Measurements from ENCODE around the gene COL11A2.
"Not testable (repeated sequence)": the region's sequence is repeated elsewhere in the genome, so short reads cannot be mapped to it uniquely, and the experiment has no call there.

Gene COL11A2
- total RNA-seq: 2.3 to 3.1 (median 2.8) reads per million in 3 donors

DNA sequence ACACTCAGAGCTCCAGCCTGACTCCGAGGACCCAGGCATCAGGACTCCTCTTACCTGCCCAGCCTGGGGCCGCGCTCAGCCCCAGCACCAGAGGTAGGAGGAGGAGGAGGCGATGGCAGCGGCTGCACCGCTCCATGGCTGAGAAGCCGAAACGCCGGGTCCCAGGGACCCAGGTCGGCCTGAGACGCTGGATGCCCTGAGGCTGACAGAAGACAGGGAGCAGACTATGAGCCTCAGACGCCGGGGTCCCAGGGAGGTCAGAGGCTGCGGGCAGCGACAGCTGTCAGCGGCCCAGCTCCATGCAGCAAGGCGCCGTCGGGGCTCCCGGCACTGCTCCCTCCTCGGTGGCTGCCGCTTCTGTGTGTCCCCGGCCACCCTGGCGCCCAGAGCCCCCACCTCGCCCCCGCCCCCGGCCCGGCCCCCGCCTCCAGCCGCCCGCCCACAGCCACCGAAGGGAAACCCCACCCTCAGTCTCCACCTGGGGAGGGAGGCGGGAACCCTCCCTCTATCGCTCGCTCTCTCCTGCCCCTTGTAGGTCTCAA lies at the start of gene COL11A2:
Gene COL11A2 (minus strand): TSS at position 363 of the 542 bp plus-strand sequence. CDS start 227 bp downstream, at position 136.
- H3K27ac ChIP-seq (ENCODE audit: insufficient read depth, low read length, poor library complexity, severe bottlenecking): peak within 1 kb of the TSS; percentile 3

DNA sequence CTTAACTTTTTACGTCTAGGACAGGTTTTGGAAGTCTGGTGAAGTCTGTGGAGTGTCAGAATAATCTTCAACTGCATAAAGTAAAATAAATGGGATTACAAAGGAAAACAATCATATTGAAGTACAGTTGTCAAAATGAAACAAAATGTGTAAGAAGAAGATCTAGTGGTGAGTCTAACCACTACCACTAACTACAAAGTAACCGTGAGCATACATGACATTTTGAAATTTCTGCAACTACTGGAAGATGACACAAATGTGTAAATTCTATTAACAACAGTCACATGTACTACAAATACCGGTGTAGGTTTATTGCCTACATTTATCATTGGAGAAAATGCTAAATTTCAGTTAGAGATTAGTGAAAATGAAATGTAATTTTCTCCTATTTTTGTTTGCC lies 49.7 kb upstream of the COL11A2 start:
- no peaks in the 10 kb centered on the region for H3K36me3 ChIP-seq (ENCODE audit: control insufficient read depth, insufficient read depth, low read length)
- no peak for DNase-seq
- no peaks in the 10 kb centered on the region for H3K4me1 ChIP-seq (ENCODE audit: control insufficient read depth, insufficient read depth, low read length, poor library complexity, severe bottlenecking)
- H3K27me3 ChIP-seq (replicated peaks; ENCODE audit: control insufficient read depth, insufficient read depth, low read length, poor library complexity, severe bottlenecking): no peaks in the 10 kb centered on the region
- no peak overlapping the region for H3K27ac ChIP-seq (ENCODE audit: insufficient read depth, low read length, poor library complexity, severe bottlenecking)
- H3K9me3 ChIP-seq (ENCODE audit: control insufficient read depth, low read length): no peaks in the 10 kb centered on the region
- no peak overlapping the region for H3K4me3 ChIP-seq (ENCODE audit: insufficient read depth, low read depth, low read length, poor library complexity, severe bottlenecking)

More for the DNA sequence above, at the start of gene COL11A2:
- Histone ChIP-seq H3K4me1 (ENCODE audit: control insufficient read depth, insufficient read depth, low read length, poor library complexity, severe bottlenecking) (peaks cover 14% of the 10 kb centered on the region), H3K36me3 (ENCODE audit: control insufficient read depth, insufficient read depth, low read length) (peaks cover 30% of the 10 kb centered on the region), H3K9me3 (ENCODE audit: control insufficient read depth, low read length) (no peaks in the 10 kb centered on the region), H3K27me3 (replicated peaks; ENCODE audit: control insufficient read depth, insufficient read depth, low read length, poor library complexity, severe bottlenecking) (peaks cover 16% of the 10 kb centered on the region), H3K4me3 (ENCODE audit: insufficient read depth, low read depth, low read length, poor library complexity, severe bottlenecking) (peak within 1 kb of the TSS; percentile 48)
- DNase-seq: peak in 1 of 3 donors; percentile 17

DNA sequence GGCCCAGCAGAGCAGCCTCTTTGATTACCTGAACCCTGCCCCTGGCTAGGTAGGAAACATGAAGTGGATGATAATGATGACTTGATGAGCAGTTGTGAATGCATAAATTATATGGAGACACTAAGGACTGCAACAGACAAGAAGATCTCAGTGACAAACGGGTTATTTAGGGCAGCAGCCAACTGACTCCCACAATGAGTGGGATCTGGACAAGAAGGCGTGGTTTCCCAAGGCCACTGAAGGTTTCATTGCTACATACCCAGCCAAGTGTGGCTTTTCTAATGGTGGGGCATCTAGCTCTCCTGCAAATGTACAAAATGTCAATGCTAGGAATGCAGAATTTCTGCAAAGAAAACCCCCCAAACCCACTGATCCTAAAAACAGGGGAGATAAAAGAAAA lies 45.5 kb upstream of the COL11A2 start:
- Histone ChIP-seq H3K27ac (ENCODE audit: insufficient read depth, low read length, poor library complexity, severe bottlenecking) (no peak overlapping the region), H3K4me1 (ENCODE audit: control insufficient read depth, insufficient read depth, low read length, poor library complexity, severe bottlenecking) (no peaks in the 10 kb centered on the region), H3K27me3 (replicated peaks; ENCODE audit: control insufficient read depth, insufficient read depth, low read length, poor library complexity, severe bottlenecking) (peaks cover 3% of the 10 kb centered on the region), H3K4me3 (ENCODE audit: insufficient read depth, low read depth, low read length, poor library complexity, severe bottlenecking) (no peak overlapping the region), H3K9me3 (ENCODE audit: control insufficient read depth, low read length) (no peaks in the 10 kb centered on the region), H3K36me3 (ENCODE audit: control insufficient read depth, insufficient read depth, low read length) (no peaks in the 10 kb centered on the region)
- no peak for DNase-seq

DNA sequence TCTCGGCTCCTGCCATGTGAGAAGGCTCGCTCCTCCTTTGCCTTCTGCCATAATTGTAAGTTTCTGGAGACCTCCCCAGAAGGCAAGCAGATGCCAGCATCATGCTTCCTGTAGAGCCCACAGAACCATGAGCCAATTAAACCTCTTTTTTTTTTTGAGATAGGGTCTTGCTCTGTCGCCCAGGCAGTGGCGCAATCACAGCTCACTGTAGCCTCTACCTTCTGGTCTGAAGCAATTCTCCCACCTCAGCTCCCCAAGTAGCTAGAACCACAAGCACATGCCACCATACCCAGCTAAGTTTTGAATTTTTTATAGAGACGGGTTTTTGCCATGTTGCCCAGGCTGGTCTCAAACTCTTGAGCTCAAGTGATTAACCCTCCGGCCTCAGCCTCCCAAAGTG lies 44.6 kb upstream of the COL11A2 start:
- no peaks in the 10 kb centered on the region for H3K9me3 ChIP-seq (ENCODE audit: control insufficient read depth, low read length)
- peaks cover 3% of the 10 kb centered on the region for H3K27me3 ChIP-seq (replicated peaks; ENCODE audit: control insufficient read depth, insufficient read depth, low read length, poor library complexity, severe bottlenecking)
- no peak overlapping the region for H3K27ac ChIP-seq (ENCODE audit: insufficient read depth, low read length, poor library complexity, severe bottlenecking)
- H3K4me3 ChIP-seq (ENCODE audit: insufficient read depth, low read depth, low read length, poor library complexity, severe bottlenecking): no peak overlapping the region
- DNase-seq: no peak
- H3K36me3 ChIP-seq (ENCODE audit: control insufficient read depth, insufficient read depth, low read length): no peaks in the 10 kb centered on the region
- no peaks in the 10 kb centered on the region for H3K4me1 ChIP-seq (ENCODE audit: control insufficient read depth, insufficient read depth, low read length, poor library complexity, severe bottlenecking)

DNA sequence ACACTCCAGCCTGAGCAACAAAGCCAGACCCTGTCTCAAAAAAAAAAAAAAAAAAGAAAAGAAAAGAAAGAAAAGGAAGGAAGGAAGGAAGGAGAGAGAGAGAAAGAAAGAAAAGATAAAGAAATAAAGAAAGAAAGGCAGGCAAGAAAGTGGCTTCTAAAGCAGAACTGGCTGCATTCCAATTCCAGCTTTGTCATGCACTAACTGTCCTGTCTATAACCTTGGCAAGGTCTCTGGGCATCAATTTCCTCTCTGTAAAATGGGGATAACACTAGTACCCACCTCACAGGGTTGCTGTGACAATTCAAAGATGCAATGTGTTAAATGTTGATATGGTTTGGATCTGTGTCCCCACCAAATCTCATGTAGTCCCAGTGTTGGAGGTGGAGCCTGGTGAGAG lies 44.1 kb upstream of the COL11A2 start:
- Histone ChIP-seq H3K27ac (ENCODE audit: insufficient read depth, low read length, poor library complexity, severe bottlenecking) (no peak overlapping the region), H3K4me3 (ENCODE audit: insufficient read depth, low read depth, low read length, poor library complexity, severe bottlenecking) (no peak overlapping the region), H3K27me3 (replicated peaks; ENCODE audit: control insufficient read depth, insufficient read depth, low read length, poor library complexity, severe bottlenecking) (peaks cover 3% of the 10 kb centered on the region), H3K36me3 (ENCODE audit: control insufficient read depth, insufficient read depth, low read length) (no peaks in the 10 kb centered on the region), H3K4me1 (ENCODE audit: control insufficient read depth, insufficient read depth, low read length, poor library complexity, severe bottlenecking) (no peaks in the 10 kb centered on the region), H3K9me3 (ENCODE audit: control insufficient read depth, low read length) (no peaks in the 10 kb centered on the region)
- DNase-seq: no peak

DNA sequence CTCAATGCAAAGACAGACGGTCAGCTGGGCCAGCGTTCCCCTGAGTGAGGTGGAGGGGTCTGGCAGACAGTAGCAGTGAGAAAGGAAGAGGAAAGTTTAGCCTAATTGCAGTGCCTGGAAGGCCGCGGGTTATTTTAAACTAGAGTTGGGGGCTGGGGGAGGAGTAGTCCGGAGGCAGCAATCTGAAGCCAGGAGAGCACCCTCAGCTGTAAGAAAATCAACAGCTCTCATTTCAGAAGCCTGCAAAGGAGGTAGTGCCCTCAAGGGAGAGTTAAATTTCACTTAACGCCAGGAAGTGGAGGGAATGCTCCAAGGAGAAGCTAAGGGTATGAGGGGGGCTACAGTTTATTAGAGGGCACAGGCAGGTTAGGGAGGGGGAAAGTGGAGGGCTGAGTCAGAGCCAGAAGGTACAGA lies 43.0 kb upstream of the COL11A2 start:
- Histone ChIP-seq H3K27ac (ENCODE audit: insufficient read depth, low read length, poor library complexity, severe bottlenecking) (no peak overlapping the region), H3K27me3 (replicated peaks; ENCODE audit: control insufficient read depth, insufficient read depth, low read length, poor library complexity, severe bottlenecking) (peaks cover 3% of the 10 kb centered on the region), H3K9me3 (ENCODE audit: control insufficient read depth, low read length) (no peaks in the 10 kb centered on the region), H3K36me3 (ENCODE audit: control insufficient read depth, insufficient read depth, low read length) (no peaks in the 10 kb centered on the region), H3K4me1 (ENCODE audit: control insufficient read depth, insufficient read depth, low read length, poor library complexity, severe bottlenecking) (no peaks in the 10 kb centered on the region), H3K4me3 (ENCODE audit: insufficient read depth, low read depth, low read length, poor library complexity, severe bottlenecking) (no peak overlapping the region)
- DNase-seq: no peak

DNA sequence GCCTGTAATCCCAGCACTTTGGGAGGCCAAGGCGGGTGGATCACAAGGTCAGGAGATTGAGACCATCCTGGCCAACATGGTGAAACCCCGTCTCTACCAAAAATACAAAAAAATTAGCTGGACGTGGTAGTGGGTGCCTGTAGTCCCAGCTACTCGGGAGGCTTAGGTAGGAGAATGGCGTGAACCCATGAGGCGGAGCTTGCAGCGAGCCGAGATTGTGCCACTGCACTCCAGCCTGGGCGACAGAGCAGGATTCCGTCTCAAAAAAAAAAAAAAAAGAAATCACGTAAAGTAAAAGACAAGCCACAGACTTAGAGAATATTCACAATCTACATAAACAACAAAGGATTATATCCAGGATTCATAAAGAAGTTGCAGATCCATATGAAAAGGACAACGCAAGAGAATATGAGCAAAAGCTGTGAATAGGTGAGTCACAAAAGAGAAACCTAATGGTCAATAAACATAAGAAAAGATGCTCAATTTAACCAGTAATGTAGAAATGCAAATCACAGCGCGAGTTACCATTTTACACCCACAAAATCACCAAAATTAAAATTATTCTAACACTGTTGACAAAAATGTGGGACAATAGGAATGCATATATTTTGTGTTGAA lies 34.3 kb upstream of the COL11A2 start:
- not testable (repeated sequence) for H3K27me3 ChIP-seq (replicated peaks; ENCODE audit: control insufficient read depth, insufficient read depth, low read length, poor library complexity, severe bottlenecking); H3K9me3 ChIP-seq (ENCODE audit: control insufficient read depth, low read length); H3K27ac ChIP-seq (ENCODE audit: insufficient read depth, low read length, poor library complexity, severe bottlenecking); H3K4me3 ChIP-seq (ENCODE audit: insufficient read depth, low read depth, low read length, poor library complexity, severe bottlenecking); H3K36me3 ChIP-seq (ENCODE audit: control insufficient read depth, insufficient read depth, low read length); H3K4me1 ChIP-seq (ENCODE audit: control insufficient read depth, insufficient read depth, low read length, poor library complexity, severe bottlenecking); DNase-seq

DNA sequence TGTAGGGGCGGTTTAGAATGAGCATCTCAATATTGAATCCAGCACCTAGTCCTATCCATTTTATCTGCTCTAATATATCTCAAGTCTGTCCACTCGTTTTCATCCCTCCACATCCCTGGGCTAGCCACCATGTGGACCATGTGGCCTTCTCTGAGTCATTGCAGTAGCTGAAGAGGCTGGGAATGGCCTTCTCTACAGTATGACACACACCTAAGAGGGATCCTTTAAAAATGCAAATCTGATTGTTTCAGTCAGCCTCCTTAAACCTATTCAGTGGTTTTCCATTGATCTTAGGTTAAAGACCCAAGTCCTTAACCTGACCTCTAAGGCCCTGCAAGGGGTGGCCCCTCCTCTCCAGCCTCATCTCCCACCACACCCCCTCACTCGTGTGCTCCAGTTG lies 25.4 kb upstream of the COL11A2 start:
- no peak for DNase-seq
- H3K27me3 ChIP-seq (replicated peaks; ENCODE audit: control insufficient read depth, insufficient read depth, low read length, poor library complexity, severe bottlenecking): peaks cover 11% of the 10 kb centered on the region
- peaks cover 11% of the 10 kb centered on the region for H3K4me1 ChIP-seq (ENCODE audit: control insufficient read depth, insufficient read depth, low read length, poor library complexity, severe bottlenecking)
- H3K4me3 ChIP-seq (ENCODE audit: insufficient read depth, low read depth, low read length, poor library complexity, severe bottlenecking): no peak overlapping the region
- H3K36me3 ChIP-seq (ENCODE audit: control insufficient read depth, insufficient read depth, low read length): no peaks in the 10 kb centered on the region
- no peaks in the 10 kb centered on the region for H3K9me3 ChIP-seq (ENCODE audit: control insufficient read depth, low read length)
- no peak overlapping the region for H3K27ac ChIP-seq (ENCODE audit: insufficient read depth, low read length, poor library complexity, severe bottlenecking)

DNA sequence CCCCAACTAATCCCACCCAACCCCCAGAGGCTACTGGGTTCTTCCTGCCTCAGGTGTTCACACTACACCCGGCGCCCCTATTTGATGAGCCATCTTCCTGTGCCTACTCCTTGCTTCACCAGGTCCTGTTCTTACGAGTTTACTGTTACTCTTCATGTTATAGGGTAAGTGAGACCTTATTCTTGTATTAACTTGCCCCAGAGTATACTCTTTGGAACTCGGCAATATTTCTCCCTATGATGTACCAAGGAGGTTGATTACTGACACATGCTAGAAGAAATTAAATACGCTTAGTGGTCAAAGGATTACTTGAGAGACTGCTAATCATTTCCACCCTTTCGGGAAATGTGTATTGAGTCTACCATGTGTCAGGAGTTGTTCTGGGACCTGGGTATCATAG lies 25.0 kb upstream of the COL11A2 start:
- H3K4me3 ChIP-seq (ENCODE audit: insufficient read depth, low read depth, low read length, poor library complexity, severe bottlenecking): no peak overlapping the region
- H3K27me3 ChIP-seq (replicated peaks; ENCODE audit: control insufficient read depth, insufficient read depth, low read length, poor library complexity, severe bottlenecking): peaks cover 14% of the 10 kb centered on the region
- DNase-seq: no peak
- H3K9me3 ChIP-seq (ENCODE audit: control insufficient read depth, low read length): no peaks in the 10 kb centered on the region
- peaks cover 13% of the 10 kb centered on the region for H3K4me1 ChIP-seq (ENCODE audit: control insufficient read depth, insufficient read depth, low read length, poor library complexity, severe bottlenecking)
- no peak overlapping the region for H3K27ac ChIP-seq (ENCODE audit: insufficient read depth, low read length, poor library complexity, severe bottlenecking)
- H3K36me3 ChIP-seq (ENCODE audit: control insufficient read depth, insufficient read depth, low read length): no peaks in the 10 kb centered on the region

DNA sequence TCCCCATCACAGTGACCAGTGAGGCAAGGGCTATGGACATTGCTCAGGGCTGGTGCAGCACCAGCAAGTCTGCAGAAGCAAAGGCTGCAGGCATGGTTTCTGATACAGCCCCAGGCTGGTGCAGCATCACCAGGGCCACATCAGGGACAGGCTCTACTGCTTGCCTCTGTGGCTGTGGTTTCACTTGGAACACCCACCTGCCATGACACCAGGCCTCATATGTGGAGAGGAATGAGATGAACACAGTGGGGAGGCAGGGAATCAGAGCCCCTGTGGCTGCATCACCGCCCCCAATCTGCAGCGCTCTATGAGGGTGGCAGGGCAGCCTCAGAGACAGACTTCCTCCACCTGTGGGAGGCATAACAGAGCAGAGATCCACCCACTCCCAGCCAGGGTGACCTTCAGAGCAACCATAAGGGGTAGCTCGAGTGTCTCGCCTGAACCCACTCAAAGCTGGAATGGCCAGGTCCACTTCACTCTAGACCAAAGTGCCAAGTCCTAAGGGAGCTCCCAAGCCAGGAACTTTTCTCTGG lies 23.9 kb upstream of the COL11A2 start:
- Histone ChIP-seq H3K4me3 (ENCODE audit: insufficient read depth, low read depth, low read length, poor library complexity, severe bottlenecking) (no peak overlapping the region), H3K36me3 (ENCODE audit: control insufficient read depth, insufficient read depth, low read length) (no peaks in the 10 kb centered on the region), H3K4me1 (ENCODE audit: control insufficient read depth, insufficient read depth, low read length, poor library complexity, severe bottlenecking) (peaks cover 13% of the 10 kb centered on the region), H3K27ac (ENCODE audit: insufficient read depth, low read length, poor library complexity, severe bottlenecking) (no peak overlapping the region), H3K27me3 (replicated peaks; ENCODE audit: control insufficient read depth, insufficient read depth, low read length, poor library complexity, severe bottlenecking) (peaks cover 14% of the 10 kb centered on the region), H3K9me3 (ENCODE audit: control insufficient read depth, low read length) (no peaks in the 10 kb centered on the region)
- DNase-seq: no peak

Measured in effector memory CD4-positive, alpha-beta T cell (primary cell).